Forelimb muscle (tissue), 1 donor: ENCODE measurements around the gene SCAF8. TPM values are rescaled to one million over a fixed set of nuclear protein-coding genes. Genes with fewer than 3 reads are reported as not detected.
A peak's percentile ranks its signal among the peaks of the same experiment; 100 is the strongest.
"Not testable (repeated sequence)": the region's sequence is repeated elsewhere in the genome, so short reads cannot be mapped to it uniquely, and the experiment has no call there.

Experiments used
- DNase-seq: peaks from one replicate; pipeline ENCODE4 v3.0.0-alpha.2; 2013; ENCODE audit warnings: low read depth
- polyA plus RNA-seq: library from polyadenylated mRNA; unstranded; fragments of 120-200 nt; gene quantifications from one replicate; pipeline ENCODE4 v1.2.1, GENCODE V29; 2013; ENCODE audit not compliant: insufficient read length

Gene SCAF8
- polyA plus RNA-seq, 1 donor: 30.7 TPM

- DNase-seq: peak; percentile 75
These were observed 588 bp downstream of the SCAF8 start for GRCh38 chr6:154733626-154734382.

- no peak for DNase-seq
These were observed 3.5 kb downstream of the SCAF8 start for GRCh38 chr6:154736618-154737259.

DNA sequence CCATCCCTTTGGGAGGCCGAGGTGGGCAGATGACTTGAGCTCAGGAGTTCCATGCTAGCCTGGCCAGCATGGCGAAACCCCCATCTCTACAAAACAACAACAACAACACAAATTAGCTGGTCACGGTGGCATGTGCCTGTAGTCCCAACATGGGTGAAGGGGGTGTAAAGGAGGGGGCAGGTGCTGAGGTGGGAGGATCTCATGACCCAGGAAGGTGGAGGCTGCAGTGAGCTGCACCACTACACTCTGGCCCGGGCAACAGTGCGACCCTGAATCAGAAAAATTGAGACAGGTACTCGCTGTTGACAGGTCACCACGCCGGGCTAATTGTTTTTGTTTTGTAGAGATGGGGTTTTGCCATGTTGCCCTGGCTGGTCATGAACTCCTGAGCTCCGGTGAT, 4.2 kb downstream of the SCAF8 start:
- no peak for DNase-seq

- DNase-seq: no peak
These were observed 5.3 kb downstream of the SCAF8 start for GRCh38 chr6:154738551-154738961.

DNA sequence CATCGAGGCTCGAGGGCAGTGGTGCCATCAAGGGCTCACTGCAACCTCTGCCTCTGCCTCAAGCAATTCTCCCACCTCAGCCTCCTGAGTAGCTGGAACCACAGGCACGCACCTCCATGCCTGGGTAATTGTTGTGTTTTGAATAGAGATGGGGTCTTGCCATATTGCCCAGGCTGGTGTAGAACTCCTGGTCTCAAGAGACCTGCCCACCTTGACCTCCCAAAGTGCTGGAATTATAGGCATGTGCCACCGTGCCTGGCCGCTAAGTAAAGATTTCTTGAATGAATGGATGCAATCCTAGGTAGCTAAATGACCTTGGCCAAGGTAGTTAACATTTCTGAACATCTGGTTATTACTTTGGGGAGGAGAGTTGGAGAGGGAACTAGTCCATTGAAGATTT, 7.4 kb downstream of the SCAF8 start:
- DNase-seq: no peak

DNA sequence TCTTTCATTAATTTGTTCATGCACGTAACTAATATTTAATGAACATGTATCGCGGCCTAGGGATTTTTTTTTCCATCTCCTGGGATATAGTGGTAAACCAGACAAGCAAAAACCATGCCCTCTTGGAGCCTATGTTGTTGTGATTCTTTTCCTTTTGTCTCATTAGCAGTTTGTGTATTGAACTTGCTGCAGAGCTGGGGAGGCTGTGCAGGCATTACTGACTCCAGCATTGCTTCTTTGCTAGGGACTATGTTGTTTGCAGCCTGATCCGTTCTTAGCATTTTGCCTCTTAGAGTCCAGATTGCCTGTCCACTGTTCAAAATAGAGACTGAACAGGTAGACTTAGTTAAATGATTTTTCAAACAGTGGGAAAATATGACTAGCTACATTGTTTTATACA, 9.7 kb downstream of the SCAF8 start:
- DNase-seq: no peak

DNA sequence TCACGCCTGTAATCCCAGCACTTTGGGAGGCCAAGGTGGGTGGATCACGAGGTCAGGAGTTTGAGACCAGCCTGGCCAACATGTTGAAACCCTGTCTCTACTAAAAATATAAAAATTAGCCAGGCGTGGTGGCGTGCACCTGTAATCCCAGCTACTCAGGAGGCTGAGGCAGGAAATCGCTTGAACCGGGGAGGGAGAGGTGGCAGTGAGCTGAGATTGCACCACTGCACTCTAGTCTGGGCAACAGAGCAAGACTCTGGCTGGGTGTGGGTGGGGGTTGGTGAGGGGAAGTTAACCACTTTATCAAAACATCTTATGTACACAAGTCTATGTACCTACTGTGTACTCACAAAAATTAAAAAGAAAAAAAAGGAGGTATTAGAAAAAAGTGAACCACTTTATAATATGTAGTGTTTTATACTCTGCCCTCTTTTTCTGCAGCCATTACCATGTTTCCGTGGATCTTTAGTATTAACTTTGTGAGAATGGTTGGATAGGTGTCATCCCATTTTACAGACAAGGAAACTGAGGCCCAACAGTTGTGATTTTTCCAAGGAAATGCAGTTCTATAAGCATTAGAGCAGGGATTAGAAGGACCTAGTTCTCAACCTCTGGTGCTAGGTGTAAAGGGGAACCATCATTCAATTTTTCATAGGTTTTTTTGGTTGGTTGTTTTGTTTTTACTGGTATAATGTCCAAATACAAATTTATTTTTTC, 11.0 kb downstream of the SCAF8 start:
- DNase-seq: not testable (repeated sequence)

- no peak for DNase-seq
These were observed 12.0 kb downstream of the SCAF8 start for GRCh38 chr6:154745243-154745642.

DNA sequence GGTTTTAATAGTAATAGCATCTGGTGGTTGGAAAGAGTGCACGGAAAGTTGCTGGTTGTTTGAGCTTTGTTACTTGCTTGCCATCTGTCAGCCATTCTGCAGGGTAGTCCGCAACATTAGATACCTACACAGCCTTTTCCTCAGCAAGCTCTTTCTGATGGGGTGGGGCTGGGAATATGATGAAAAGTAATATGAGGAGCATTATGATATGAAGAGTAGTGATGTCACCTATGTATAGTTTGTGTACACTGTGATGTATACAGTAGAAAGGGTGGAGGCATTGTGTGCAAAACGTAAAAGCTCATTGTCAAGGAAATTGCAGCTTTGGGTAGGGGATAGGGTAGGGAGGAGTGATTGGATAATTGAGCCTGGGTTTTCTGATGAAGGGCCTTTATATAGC, 16.1 kb downstream of the SCAF8 start:
- no peak for DNase-seq

- no peak for DNase-seq
These were observed 18.0 kb downstream of the SCAF8 start for GRCh38 chr6:154751011-154751800.

DNA sequence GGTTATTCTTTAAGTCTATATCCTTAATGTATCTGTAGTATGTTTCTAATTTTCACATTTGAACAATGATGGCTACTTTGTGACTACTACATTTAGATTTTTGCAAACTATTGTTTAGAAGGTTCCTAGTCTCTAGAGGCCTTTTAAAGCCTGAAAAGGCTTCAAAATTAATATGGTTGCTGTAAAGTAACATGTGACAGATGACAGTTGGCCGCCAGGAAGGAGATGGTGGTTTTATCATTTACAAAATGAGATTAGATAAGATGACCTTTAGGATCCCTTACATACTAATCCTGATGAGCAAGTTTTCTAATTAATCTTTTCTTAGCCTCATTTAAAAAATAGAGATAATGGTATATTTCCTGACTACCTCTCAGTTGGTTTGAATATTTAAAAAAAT, 18.8 kb downstream of the SCAF8 start:
- DNase-seq: no peak

GRCh38 chr6:154754152-154754551, 20.9 kb downstream of the SCAF8 start:
- DNase-seq: no peak

DNA sequence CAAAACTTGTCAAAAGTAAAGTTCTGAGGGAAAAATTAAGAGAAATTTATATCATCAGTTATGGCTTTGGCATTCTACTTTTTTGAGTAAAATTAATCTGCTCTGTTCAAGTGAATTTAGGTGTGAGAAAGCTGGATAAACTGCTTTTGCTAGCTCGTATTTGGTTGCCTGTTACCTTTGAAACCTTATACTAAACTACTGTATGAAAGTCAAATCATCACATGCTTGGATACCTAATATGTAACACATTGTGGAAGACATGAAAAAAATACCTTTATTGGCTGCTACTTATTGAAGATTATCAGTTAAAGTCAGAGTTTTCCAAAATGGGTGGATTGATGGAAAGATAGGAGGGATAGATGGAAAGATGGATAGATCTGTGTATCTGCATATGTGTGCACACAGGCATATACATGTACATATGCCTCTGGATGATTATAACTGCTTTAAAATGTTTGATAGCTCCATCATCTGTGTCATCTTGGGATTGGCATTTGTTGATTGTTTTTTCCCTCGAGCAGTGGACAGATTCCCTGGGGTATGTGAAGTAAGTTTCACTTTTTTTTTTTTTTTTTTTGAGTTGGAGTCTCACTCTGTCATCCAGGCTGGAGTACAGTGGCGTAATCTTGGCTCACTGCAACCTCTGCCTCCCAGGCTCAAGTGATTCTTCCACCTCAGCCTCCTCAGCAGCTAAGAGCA, 24.3 kb downstream of the SCAF8 start:
- no peak for DNase-seq

GRCh38 chr6:154758125-154758524, 24.9 kb downstream of the SCAF8 start:
- no peak for DNase-seq

- DNase-seq: no peak
These were observed 30.4 kb downstream of the SCAF8 start for GRCh38 chr6:154763650-154764049.

- no peak for DNase-seq
These were observed 32.1 kb downstream of the SCAF8 start for GRCh38 chr6:154765273-154765672.

DNA sequence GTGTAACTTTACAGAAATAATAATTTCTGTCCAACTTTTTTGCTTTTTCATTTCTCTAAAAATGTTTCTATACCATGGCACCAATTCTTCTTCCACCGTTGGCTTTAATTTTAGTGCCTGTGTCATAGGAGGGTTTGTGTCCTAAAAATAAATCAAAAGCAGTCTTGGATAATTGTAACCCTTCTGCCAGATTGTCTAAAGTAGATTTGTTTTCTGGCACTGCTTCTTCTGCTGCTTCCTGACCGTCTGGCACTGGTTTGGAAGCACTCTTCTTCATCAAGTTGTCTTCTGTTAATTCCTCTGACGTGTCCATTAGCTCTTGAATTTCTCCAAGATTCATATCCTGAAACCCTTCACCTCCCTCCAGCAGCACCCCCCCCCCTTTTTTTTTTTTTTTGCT, 33.1 kb downstream of the SCAF8 start:
- DNase-seq: no peak

DNA sequence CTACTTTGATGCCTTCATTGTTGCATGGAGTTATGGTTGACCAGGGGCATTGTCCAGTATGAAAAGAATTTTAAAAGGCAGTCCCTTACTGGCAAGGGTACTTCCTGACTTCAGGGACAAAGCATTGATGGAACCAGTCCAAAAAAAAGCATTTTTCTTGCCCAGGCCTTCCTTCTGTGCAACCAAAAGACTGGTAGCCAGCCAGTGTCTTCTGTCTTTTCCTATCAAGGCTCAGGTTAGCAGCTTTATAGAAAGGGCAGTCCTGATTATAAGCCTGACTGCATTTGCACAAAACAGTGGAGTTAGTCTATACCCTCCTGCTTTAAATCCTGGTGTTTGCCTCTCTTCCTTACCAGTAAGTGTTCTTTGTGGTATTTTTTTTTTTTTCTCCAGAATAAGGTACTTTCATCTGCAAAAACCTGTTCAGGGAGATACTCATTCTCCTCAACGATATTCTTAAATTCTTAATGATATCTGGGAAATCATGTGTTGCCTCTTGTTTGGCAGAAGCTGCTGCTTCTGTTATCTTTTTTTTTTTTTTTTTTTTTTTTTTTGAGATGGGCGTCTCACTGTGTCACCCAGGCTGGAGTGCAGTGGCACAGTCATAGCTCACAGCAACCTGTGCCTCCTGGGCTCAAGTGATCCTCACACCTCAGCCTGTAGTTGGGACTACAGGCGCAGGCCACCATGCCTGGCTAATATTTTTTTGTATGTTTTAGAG, 33.9 kb downstream of the SCAF8 start:
- DNase-seq: no peak

- no peak for DNase-seq
These were observed 35.1 kb downstream of the SCAF8 start for GRCh38 chr6:154768280-154768679.

DNA sequence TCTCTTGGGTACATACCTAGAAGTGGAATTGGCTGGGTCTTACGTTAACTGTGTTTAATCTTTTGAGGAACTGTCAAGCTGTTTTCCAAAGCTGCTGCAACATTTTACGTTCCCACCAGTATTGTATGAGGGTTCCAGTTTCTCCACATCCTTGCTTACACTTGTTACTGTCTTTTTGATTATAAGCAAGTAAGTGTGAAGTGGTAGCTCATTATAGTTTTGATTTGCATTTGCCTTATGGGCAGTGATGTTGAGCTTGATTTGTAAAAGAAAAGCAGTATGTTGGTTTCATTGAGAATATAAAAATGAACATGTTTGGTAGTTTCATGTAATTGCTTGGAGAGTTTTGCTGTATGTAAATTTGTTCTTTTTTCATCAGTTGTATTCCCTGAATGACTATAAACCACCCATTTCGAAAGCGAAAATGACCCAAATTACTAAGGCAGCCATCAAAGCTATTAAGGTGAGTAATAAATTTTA, 40.4 kb downstream of the SCAF8 start:
- no peak for DNase-seq

- DNase-seq: not testable (repeated sequence)
These were observed 45.9 kb downstream of the SCAF8 start for GRCh38 chr6:154779157-154779556.
